ENCODE measurements around the gene PPCS. TPM values are rescaled to one million over a fixed set of nuclear protein-coding genes. Genes with fewer than 3 reads are reported as not detected.
"Not testable (repeated sequence)": the region's sequence is repeated elsewhere in the genome, so short reads cannot be mapped to it uniquely, and the experiment has no call there.

Gene PPCS
- total RNA-seq, 2 donors from 2014 or later = 78.2 to 92.4 TPM

DNA sequence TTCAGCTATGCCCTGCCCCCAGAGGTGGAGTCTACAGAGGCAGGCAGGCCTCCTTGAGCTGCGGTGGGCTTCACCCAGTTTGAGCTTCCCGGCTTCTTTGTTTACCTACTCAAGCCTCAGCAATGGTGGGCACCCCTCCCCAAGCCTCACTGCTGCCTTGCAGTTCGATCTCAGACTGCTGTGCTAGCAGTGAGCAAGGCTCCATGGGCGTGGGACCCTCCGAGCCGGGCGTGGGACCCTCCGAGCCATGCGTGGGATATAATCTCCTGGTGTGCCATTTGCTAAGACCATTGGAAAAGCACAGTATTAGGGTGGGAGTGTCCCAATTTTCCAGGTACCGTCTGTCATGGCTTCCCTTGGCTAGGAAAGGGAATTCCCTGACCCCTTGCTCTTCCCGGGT is 45.7 kb downstream of the PPCS start:
- DNase-seq; ATAC-seq; intact Hi-C loops (cut with DNase I, micrococcal nuclease): not testable (repeated sequence)

DNA sequence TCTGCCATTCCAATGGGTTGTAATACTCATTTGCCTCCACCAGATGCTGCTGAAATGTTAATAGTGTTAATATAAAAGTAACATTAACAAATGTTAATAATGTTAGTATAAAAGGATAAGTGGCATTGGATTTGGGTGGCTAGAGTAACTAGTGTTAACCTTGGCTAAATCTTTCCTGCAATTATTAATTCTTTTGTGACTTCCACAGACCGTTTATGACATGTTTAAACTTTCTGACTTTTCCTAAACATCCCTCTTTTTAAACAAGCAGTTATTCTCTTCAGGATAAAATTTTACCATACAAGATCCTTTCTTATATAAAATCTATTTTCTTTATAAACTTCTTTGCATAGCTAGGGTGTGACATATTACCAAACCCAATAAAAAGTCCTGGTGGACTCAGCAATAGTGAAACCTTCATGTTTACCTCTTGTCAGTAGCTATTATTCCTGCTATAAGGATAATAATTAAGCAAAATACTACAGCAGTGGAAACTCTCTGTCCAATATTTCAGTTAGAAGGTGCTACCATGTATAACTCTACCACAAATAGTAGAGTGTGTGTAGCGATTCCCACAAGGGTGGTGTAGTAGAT is 48.3 kb downstream of the PPCS start:
- ATAC-seq = no peak
- no peak for DNase-seq
- intact Hi-C loops (cut with DNase I, micrococcal nuclease) = no loop called here

DNA sequence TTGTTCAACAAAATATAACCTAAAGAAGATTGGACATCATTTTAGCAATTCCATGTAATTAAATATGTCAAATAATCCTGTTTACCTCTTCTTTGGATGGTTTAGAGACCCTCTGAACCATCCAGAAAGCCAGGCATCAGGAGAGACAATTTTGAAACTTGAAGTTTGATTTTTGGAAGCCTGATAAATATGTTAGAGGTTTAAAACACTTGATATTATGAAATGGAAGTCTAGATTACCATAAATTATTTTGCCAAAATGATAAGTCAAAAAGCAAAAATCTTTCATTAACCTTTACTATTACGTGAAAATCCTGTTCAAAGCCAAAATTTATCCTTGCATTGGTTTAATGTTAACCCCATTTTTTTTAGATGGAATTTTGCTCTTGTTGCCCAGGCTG is 50.2 kb downstream of the PPCS start:
- ATAC-seq = no peak
- intact Hi-C loops (cut with DNase I, micrococcal nuclease) = no loop called here
- no peak for DNase-seq

Other genes starting within 250 kb of the PPCS start
- gene FOXJ3, start 121.3 kb upstream of the PPCS start, total RNA-seq = 10 to 100 TPM; 45.3 to 58.9 TPM
- 10 to 100 TPM; 13.9 to 24.2 TPM for gene RIMKLA, start 75.8 kb upstream of the PPCS start, total RNA-seq
- 1 to 10 TPM; 1.2 to 2.4 TPM for gene ZMYND12, start 521 bp upstream of the PPCS start, total RNA-seq
- gene CCDC30, start 6.7 kb downstream of the PPCS start, total RNA-seq = 1 to 10 TPM; 1.8 to 2.6 TPM
- gene PPIH, start 201.9 kb downstream of the PPCS start, total RNA-seq = 10 to 100 TPM; 19.1 to 28.3 TPM
- gene YBX1, start 225.9 kb downstream of the PPCS start, total RNA-seq = 100 to 1,000 TPM; 419 to 437 TPM

Data from left colon (tissue), 2 donors.